A673 (cell line): ENCODE data around the gene ELFN2.

Source experiments
- EZH2 ChIP-seq: fragments of 200-600 bp; sonication (generic); IDR thresholded peaks from 2 replicates; pipeline ENCODE4 v1.6.1; 2017; ENCODE audit warnings: borderline replicate concordance, low read depth, mild to moderate bottlenecking, mixed read lengths, antibody characterized with exemption, low read length; ENCODE audit not compliant: poor library complexity, severe bottlenecking
- TF ChIP-seq, protein P1 (sequence below): fragments of 300-800, 200-600 bp; sonication (generic); conservative IDR thresholded peaks from 2 replicates; pipeline ENCODE4 v1.5.1; 2017; ENCODE audit warnings: low read depth, mild to moderate bottlenecking, antibody characterized with exemption, low read length, moderate library complexity, mixed read lengths

DNA sequence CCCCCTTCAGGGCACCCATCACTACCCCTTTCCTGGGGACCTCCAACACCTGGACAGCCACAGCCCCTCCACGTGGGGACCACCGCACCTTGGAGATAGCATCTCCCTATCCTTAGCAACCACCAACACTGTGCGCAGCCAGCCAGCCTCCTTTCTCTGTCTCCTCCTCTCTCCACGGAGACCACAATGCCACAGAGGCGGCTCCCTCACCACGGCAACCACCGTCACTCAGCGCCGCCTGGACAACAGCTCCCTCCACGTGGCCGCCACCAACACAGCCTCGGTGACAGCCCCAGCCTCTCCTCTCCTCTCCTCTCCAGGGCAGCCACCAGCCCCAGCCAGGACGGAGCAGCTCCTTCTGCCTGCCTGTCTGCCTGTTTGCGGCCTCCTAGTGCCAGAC is 10.5 kb downstream of the ELFN2 start:
- TF ChIP-seq, protein P1, sequence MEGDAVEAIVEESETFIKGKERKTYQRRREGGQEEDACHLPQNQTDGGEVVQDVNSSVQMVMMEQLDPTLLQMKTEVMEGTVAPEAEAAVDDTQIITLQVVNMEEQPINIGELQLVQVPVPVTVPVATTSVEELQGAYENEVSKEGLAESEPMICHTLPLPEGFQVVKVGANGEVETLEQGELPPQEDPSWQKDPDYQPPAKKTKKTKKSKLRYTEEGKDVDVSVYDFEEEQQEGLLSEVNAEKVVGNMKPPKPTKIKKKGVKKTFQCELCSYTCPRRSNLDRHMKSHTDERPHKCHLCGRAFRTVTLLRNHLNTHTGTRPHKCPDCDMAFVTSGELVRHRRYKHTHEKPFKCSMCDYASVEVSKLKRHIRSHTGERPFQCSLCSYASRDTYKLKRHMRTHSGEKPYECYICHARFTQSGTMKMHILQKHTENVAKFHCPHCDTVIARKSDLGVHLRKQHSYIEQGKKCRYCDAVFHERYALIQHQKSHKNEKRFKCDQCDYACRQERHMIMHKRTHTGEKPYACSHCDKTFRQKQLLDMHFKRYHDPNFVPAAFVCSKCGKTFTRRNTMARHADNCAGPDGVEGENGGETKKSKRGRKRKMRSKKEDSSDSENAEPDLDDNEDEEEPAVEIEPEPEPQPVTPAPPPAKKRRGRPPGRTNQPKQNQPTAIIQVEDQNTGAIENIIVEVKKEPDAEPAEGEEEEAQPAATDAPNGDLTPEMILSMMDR: no peak
- no peak for TF ChIP-seq EZH2
